H1 (cell line): ENCODE measurements around the gene LOC128125822.

Source experiments
- CTCF ChIA-PET: fragments of 300-600 bp; sonication (Branson Sonifier 250); formaldehyde crosslinking; loops from one replicate; lab custom pipeline; 2021; ENCODE audit not compliant: partially characterized antibody; lab: Charles Lee
- POLR2A ChIA-PET: fragments of 300-600 bp; sonication (Branson Sonifier 250); formaldehyde crosslinking; loops from one replicate; lab custom pipeline; 2021; ENCODE audit warnings: inconsistent platforms; ENCODE audit not compliant: partially characterized antibody; lab: Charles Lee
- DNase-seq, 2 experiments: peaks; one replicate each; pipeline versions ENCODE4 v3.0.0 to v3.0.0-alpha.2; 2010 to 2022; ENCODE audit warnings: low spot score in 2 of 2, low read depth in 1 of 2, mixed read lengths in 1 of 2
- FAIRE-seq: peaks from 2 replicates; lab custom pipeline; 2011; peaks lifted over from hg19 to GRCh38; lab: Jason Lieb, UNC
- H2AFZ ChIP-seq: 2 replicates; pipeline ENCODE4 v1.8.1; 2012; ENCODE audit warnings: low read length, inconsistent platforms
- H2AK5ac ChIP-seq: 2 replicates; pipeline ENCODE4 v1.6.1; 2013; ENCODE audit warnings: low read depth, low read length
- H2BK120ac ChIP-seq: replicated peaks from 2 replicates; pipeline ENCODE3; 2013; ENCODE audit warnings: low read depth, low read length, inconsistent platforms
- H2BK12ac ChIP-seq: 2 replicates; pipeline ENCODE4 v1.6.1; 2013; ENCODE audit warnings: low read depth, low read length
- H2BK15ac ChIP-seq: 2 replicates; pipeline ENCODE4 v1.6.1; 2013; ENCODE audit warnings: low read length
- H2BK20ac ChIP-seq: 2 replicates; pipeline ENCODE4 v1.6.1; 2013; ENCODE audit warnings: low read length
- H2BK5ac ChIP-seq: 2 replicates; pipeline ENCODE4 v1.6.1; 2013; ENCODE audit warnings: low read depth, low read length
- H3K14ac ChIP-seq: 2 replicates; pipeline ENCODE4 v1.6.1; 2013; ENCODE audit warnings: inconsistent platforms; ENCODE audit not compliant: insufficient read length
- H3K18ac ChIP-seq: 2 replicates; pipeline ENCODE4 v1.6.1; 2013; ENCODE audit warnings: low read length; ENCODE audit errors: extremely low read depth
- H3K23ac ChIP-seq: 2 replicates; pipeline ENCODE4 v1.6.1; 2013; ENCODE audit warnings: inconsistent platforms; ENCODE audit not compliant: insufficient read length
- H3K23me2 ChIP-seq: 2 replicates; pipeline ENCODE4 v1.6.1; 2013; ENCODE audit warnings: low read depth, low read length
- H3K27ac ChIP-seq: 2 replicates; pipeline ENCODE4 v1.6.1; 2011; ENCODE audit warnings: low read depth, low read length, inconsistent platforms
- H3K27me3 ChIP-seq, 4 experiments: replicated peaks in 1 of 4; 1 replicate in 1 of 4; 2 replicates in 3 of 4; pipeline versions ENCODE4 v1.6.1 to v1.8.1; 2011 to 2013; ENCODE audit warnings: low read length in 3 of 4, mild to moderate bottlenecking in 3 of 4, inconsistent platforms in 2 of 4, mixed read lengths in 2 of 4, moderate library complexity in 1 of 4; ENCODE audit not compliant: control insufficient read depth in 3 of 4, insufficient read depth in 3 of 4; ENCODE audit errors: extremely low read depth in 1 of 4
- H3K36me3 ChIP-seq, 4 experiments: 2 replicates each; pipeline versions ENCODE4 v1.6.1 to v1.8.1; 2011 to 2013; ENCODE audit warnings: mild to moderate bottlenecking in 4 of 4, low read length in 3 of 4, moderate library complexity in 2 of 4, control low read depth in 1 of 4, inconsistent platforms in 1 of 4; ENCODE audit not compliant: insufficient read depth in 4 of 4, control insufficient read depth in 2 of 4
- H3K4ac ChIP-seq: replicated peaks from 2 replicates; pipeline ENCODE3; 2013; ENCODE audit warnings: low read length, low read depth, mixed read lengths, inconsistent platforms; ENCODE audit not compliant: insufficient read length
- H3K4me1 ChIP-seq, 4 experiments: replicated peaks in 1 of 4; 1 replicate in 1 of 4; 2 replicates in 3 of 4; pipeline versions ENCODE4 v1.6.1 to v1.8.1; 2011 to 2013; ENCODE audit warnings: low read length in 3 of 4, inconsistent platforms in 2 of 4, mixed read lengths in 1 of 4; ENCODE audit not compliant: insufficient read depth in 4 of 4, control insufficient read depth in 3 of 4
- H3K4me2 ChIP-seq, 2 experiments: 2 replicates each; pipeline versions ENCODE4 v1.6.1 to v1.8.1; 2011 to 2013; ENCODE audit warnings: low read depth in 2 of 2, low read length in 2 of 2, control low read depth in 1 of 2, inconsistent platforms in 1 of 2, mild to moderate bottlenecking in 1 of 2; ENCODE audit not compliant: insufficient read depth in 1 of 2
- H3K4me3 ChIP-seq, 4 experiments: fragments of 200-600, 300-600 bp in 1 of 4; sonication (generic), shearing (Covaris generic), sonication (Bioruptor Twin) in 1 of 4; 2 replicates each; pipeline versions ENCODE4 v1.5.1 to v1.8.1; 2011 to 2016; ENCODE audit warnings: low read length in 4 of 4, low read depth in 3 of 4, control low read depth in 2 of 4, inconsistent platforms in 2 of 4, mild to moderate bottlenecking in 2 of 4, mixed read lengths in 1 of 4, moderate library complexity in 1 of 4; ENCODE audit not compliant: insufficient read depth in 2 of 4; ENCODE audit errors: extremely low read depth in 1 of 4
- H3K56ac ChIP-seq: replicated peaks from 2 replicates; pipeline ENCODE3; 2013; ENCODE audit warnings: low read depth, mild to moderate bottlenecking, mixed read lengths, low read length, inconsistent platforms; ENCODE audit not compliant: insufficient read length
- H3K79me1 ChIP-seq: 2 replicates; pipeline ENCODE4 v1.6.1; 2013; ENCODE audit warnings: low read depth, low read length, control low read depth
- H3K79me2 ChIP-seq, 2 experiments: 2 replicates each; pipeline versions ENCODE4 v1.6.1 to v1.8.1; 2012 to 2013; ENCODE audit warnings: low read length in 2 of 2, mild to moderate bottlenecking in 2 of 2, inconsistent platforms in 1 of 2; ENCODE audit not compliant: insufficient read depth in 2 of 2, control insufficient read depth in 1 of 2
- H3K9ac ChIP-seq, 4 experiments: replicated peaks in 1 of 4; 1 replicate in 1 of 4; 2 replicates in 3 of 4; pipeline versions ENCODE4 v1.6.1 to v1.8.1; 2011 to 2013; ENCODE audit warnings: low read depth in 3 of 4, low read length in 3 of 4, control low read depth in 2 of 4, mild to moderate bottlenecking in 2 of 4, moderate library complexity in 2 of 4, inconsistent platforms in 1 of 4; ENCODE audit errors: extremely low read depth in 1 of 4
- H3K9me3 ChIP-seq, 2 experiments: 2 replicates each; pipeline versions ENCODE4 v1.6.1 to v1.8.1; 2012 to 2013; ENCODE audit warnings: mild to moderate bottlenecking in 2 of 2, moderate library complexity in 2 of 2, control low read depth in 1 of 2, inconsistent platforms in 1 of 2, low read depth in 1 of 2, low read length in 1 of 2, mixed read lengths in 1 of 2; ENCODE audit not compliant: insufficient read depth in 2 of 2
- H4K20me1 ChIP-seq, 2 experiments: replicated peaks in 1 of 2; 2 replicates each; pipeline versions ENCODE3 to v1.8.1; 2011 to 2013; ENCODE audit warnings: inconsistent platforms in 2 of 2, low read length in 2 of 2, mild to moderate bottlenecking in 1 of 2; ENCODE audit not compliant: insufficient read depth in 2 of 2, control insufficient read depth in 1 of 2
- H4K5ac ChIP-seq: 2 replicates; pipeline ENCODE4 v1.6.1; 2013; ENCODE audit warnings: low read length, low read depth, mixed read lengths, inconsistent platforms; ENCODE audit not compliant: insufficient read length
- H4K8ac ChIP-seq: 2 replicates; pipeline ENCODE4 v1.8.0; 2013; ENCODE audit warnings: mild to moderate bottlenecking, moderate library complexity, low read length, inconsistent platforms; ENCODE audit not compliant: insufficient read depth; ENCODE audit errors: extremely low read depth
- H4K91ac ChIP-seq: replicated peaks from 2 replicates; pipeline ENCODE3; 2013; ENCODE audit warnings: low read length, mixed read lengths, inconsistent platforms; ENCODE audit not compliant: insufficient read length
- EGR1 ChIP-seq: IDR thresholded peaks from 2 replicates; pipeline ENCODE4 v1.6.1; 2011; ENCODE audit warnings: low read depth, low read length, borderline replicate concordance
- JUN ChIP-seq: IDR thresholded peaks from 2 replicates; pipeline ENCODE4 v1.6.1; 2011; ENCODE audit warnings: low read depth, mild to moderate bottlenecking, improper control_type of control experiment, low read length
- JUND ChIP-seq: IDR thresholded peaks from 2 replicates; pipeline ENCODE4 v1.6.1; 2011; ENCODE audit warnings: mild to moderate bottlenecking, improper control_type of control experiment, low read length
- NRF1 ChIP-seq: IDR thresholded peaks from 2 replicates; pipeline ENCODE4 v1.6.1; 2011; ENCODE audit warnings: mild to moderate bottlenecking, low read depth, low read length, improper control_type of control experiment
- RXRA ChIP-seq: IDR thresholded peaks from 2 replicates; pipeline ENCODE4 v1.6.1; 2011; ENCODE audit warnings: low read depth, mild to moderate bottlenecking, low read length, moderate library complexity; ENCODE audit not compliant: insufficient read depth
- SIRT6 ChIP-seq: IDR thresholded peaks from one replicate; pipeline ENCODE4 v1.7.1; 2012; ENCODE audit warnings: low read length, inconsistent platforms
- SP4 ChIP-seq: IDR thresholded peaks from 2 replicates; pipeline ENCODE4 v1.6.1; 2012; ENCODE audit warnings: low read length, inconsistent platforms
- SUZ12 ChIP-seq: fragments of 200-600 bp; sonication (generic); IDR thresholded peaks from 2 replicates; pipeline ENCODE4 v1.6.1; 2012; ENCODE audit warnings: mild to moderate bottlenecking, inconsistent platforms, low read length, moderate library complexity, mixed read lengths
- TAF7 ChIP-seq: optimal IDR thresholded peaks from 2 replicates; pipeline ENCODE3; 2011; ENCODE audit warnings: low read depth, mild to moderate bottlenecking, inconsistent platforms, low read length, moderate library complexity, borderline replicate concordance
- WGBS, 2 experiments: shearing (Covaris generic) in 1 of 2; methylation state at CpG; one replicate each; pipeline versions ENCODE4 v1.1.6 to v1.1.7; 2013 to 2015; ENCODE audit warnings: low lambda C conversion rate in 2 of 2, mixed read lengths in 2 of 2, inconsistent platforms in 1 of 2, low coverage in 1 of 2, missing lambda C conversion rate in 1 of 2; ENCODE audit not compliant: insufficient replicate concordance in 2 of 2, insufficient coverage in 1 of 2, insufficient read length in 1 of 2; ENCODE audit errors: extremely low coverage in 1 of 2, missing lambda C conversion rate in 1 of 2; 5-methylcytosine and 5-hydroxymethylcytosine counted together

Gene LOC128125822

GRCh38 chr6:63529498-63529897 lies 42.8 kb upstream of the LOC128125822 start:
- FAIRE-seq: no peak

More at GRCh38 chr6:63529498-63529897, 42.8 kb upstream of the LOC128125822 start:
- no peak for TF ChIP-seq SUZ12
- TF ChIP-seq EGR1: no peak
- no peak for TF ChIP-seq SP4
- no peak for TF ChIP-seq TAF7
- no peak for TF ChIP-seq SIRT6
- TF ChIP-seq NRF1: no peak
- TF ChIP-seq RXRA: no peak
- no peak for TF ChIP-seq JUND
- no peak for TF ChIP-seq JUN
- Histone ChIP-seq H2BK20ac (no peak overlapping the region), H2AFZ (no peak overlapping the region), H3K18ac (no peak overlapping the region), H3K4ac (no peak overlapping the region), H3K4me1 (no peaks in the 10 kb centered on the region), H3K56ac (no peak overlapping the region), H2BK12ac (no peak overlapping the region), H4K8ac (no peak overlapping the region), H3K27me3 (no peaks in the 10 kb centered on the region), H2BK120ac (no peak overlapping the region), H3K14ac (no peak overlapping the region), H4K91ac (no peak overlapping the region), H3K36me3 (no peaks in the 10 kb centered on the region), H3K23me2 (no peaks in the 10 kb centered on the region), H3K4me3 (no peak overlapping the region), H2BK5ac (no peak overlapping the region), H3K79me1 (no peaks in the 10 kb centered on the region), H3K9me3 (no peaks in the 10 kb centered on the region), H2AK5ac (no peak overlapping the region), H4K20me1 (no peaks in the 10 kb centered on the region), H3K79me2 (no peaks in the 10 kb centered on the region), H2BK15ac (no peak overlapping the region), H3K23ac (no peak overlapping the region), H3K27ac (no peak overlapping the region), H3K4me2 (no peak overlapping the region), H4K5ac (no peak overlapping the region), H3K9ac (no peak overlapping the region)
- CTCF ChIA-PET: no interaction called here
- 92% methylated on average over 4 of the region's 4 CpGs; no CpG with 5 or more reads in 1 of the 2 experiments for WGBS, 2 experiments
- POLR2A ChIA-PET: no interaction called here
- no peak for DNase-seq
